AG04449 (cell line): ENCODE measurements around the gene IGSF3.

Source experiments
- CTCF ChIA-PET: fragments of 350-600 bp; formaldehyde crosslinking; extraction: SDS; loops from one replicate; lab custom pipeline; 2021; ENCODE audit warnings: antibody characterized with exemption; lab: Yijun Ruan, JAX
- POLR2A ChIA-PET: fragments of 400-600, 350-600 bp; formaldehyde crosslinking; extraction: SDS; loops from one replicate; lab custom pipeline; 2020; ENCODE audit warnings: antibody characterized with exemption, inconsistent platforms; lab: Yijun Ruan, JAX
- DNase-seq: peaks from one replicate; pipeline ENCODE4 v3.0.0-alpha.2; 2010; ENCODE audit warnings: low read depth, low spot score
- H3K4me3 ChIP-seq: 2 replicates; pipeline ENCODE4 v1.5.1; 2011; ENCODE audit warnings: low read depth, mild to moderate bottlenecking, control low read depth, low read length
- TF ChIP-seq, protein P1 (sequence below): IDR thresholded peaks from one replicate; pipeline ENCODE4 v1.5.1; 2011; ENCODE audit warnings: mild to moderate bottlenecking, moderate library complexity, low read length, control low read depth, inconsistent platforms; ENCODE audit not compliant: insufficient read depth; ENCODE audit errors: missing control alignments

Gene IGSF3

DNA sequence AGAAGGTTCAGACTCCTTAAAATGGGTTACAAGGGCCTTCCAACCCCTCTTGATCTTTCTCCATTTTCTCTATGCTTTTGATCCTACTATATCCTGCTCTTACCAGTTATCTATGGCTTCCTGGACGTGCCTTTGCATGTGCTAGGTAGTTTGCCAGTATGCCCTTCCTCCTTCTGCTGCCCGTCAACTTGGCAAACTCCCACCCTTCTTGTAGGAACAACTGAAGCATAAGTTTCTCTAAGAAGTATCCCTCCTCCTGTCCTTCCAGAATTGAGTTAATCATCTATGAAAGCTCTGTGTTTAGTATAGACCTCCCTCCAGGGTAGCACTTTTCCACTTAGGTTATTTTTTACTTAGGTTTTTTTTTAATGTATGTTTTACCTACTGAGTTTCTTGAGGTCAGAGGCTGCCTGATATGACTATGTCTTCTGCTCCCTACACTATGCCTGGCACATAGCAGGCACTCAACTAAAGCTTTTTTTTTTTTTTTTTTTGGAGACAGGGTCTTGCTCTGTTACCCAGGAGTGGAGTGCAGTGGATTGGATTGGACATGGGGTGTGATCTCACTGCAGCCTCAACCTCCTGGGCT is 10.0 kb upstream of the IGSF3 start:
- H3K4me3 ChIP-seq: no peak overlapping the region
- ChIA-PET POLR2A (interaction anchor here (0.6 kb wide), 1 partner anchor 45 kb away, joined by 6 read pairs; no protein-coding TSS in a partner anchor), CTCF (interaction anchor here (1.1 kb wide), 1 partner anchor 10 kb away, joined by 3 read pairs; the partner anchor contains the start of gene IGSF3)
- no peak for DNase-seq
- TF ChIP-seq, protein P1, sequence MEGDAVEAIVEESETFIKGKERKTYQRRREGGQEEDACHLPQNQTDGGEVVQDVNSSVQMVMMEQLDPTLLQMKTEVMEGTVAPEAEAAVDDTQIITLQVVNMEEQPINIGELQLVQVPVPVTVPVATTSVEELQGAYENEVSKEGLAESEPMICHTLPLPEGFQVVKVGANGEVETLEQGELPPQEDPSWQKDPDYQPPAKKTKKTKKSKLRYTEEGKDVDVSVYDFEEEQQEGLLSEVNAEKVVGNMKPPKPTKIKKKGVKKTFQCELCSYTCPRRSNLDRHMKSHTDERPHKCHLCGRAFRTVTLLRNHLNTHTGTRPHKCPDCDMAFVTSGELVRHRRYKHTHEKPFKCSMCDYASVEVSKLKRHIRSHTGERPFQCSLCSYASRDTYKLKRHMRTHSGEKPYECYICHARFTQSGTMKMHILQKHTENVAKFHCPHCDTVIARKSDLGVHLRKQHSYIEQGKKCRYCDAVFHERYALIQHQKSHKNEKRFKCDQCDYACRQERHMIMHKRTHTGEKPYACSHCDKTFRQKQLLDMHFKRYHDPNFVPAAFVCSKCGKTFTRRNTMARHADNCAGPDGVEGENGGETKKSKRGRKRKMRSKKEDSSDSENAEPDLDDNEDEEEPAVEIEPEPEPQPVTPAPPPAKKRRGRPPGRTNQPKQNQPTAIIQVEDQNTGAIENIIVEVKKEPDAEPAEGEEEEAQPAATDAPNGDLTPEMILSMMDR: no peak

DNA sequence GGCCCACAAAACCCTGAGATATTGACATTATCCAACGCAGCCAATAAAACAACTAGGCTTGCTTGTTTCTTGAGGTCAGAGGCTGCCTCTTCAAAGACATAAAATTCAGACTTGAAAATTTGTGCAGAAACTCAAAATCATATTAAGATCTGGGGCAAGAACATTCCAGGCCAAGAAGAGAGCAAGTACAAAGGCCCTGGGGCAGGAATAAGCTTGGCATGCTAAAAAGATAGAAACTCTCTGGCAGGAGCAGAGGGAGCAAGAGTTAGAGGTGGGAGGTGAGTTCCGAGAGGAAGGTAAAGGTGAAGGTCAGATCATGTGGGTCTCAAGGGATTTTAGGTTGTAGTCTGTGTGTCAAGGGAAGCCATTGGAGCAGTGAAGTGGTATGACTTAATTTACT is 8.8 kb upstream of the IGSF3 start:
- CTCF ChIA-PET: no interaction called here
- no peak for DNase-seq
- POLR2A ChIA-PET: no interaction called here

DNA sequence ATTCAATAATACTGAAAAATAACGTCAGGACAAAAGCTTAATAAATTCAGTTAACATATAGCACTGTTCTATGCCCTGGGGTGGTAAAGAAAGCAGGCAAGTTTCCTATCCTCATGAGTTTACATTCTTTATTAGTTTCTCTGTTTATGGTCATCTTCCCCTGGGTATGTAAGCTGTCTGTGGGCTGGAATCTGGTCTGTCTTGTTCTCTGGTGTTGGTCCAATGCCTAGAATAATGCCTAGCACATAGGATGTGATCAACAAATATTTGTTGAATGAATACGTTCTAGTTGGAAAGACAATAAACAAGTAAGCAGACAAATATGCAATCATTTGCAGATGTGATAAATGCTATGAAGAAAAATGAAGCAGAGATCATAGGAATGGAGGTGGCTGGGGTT is 7.2 kb upstream of the IGSF3 start:
- H3K4me3 ChIP-seq: no peak overlapping the region
- ChIA-PET POLR2A (no interaction called here), CTCF (interaction anchor here (1.1 kb wide), 1 partner anchor 29 kb away, joined by 4 read pairs; no protein-coding TSS in a partner anchor)
- TF ChIP-seq, protein P1: no peak
- no peak for DNase-seq

More for the DNA sequence above, 8.8 kb upstream of the IGSF3 start:
- H3K4me3 ChIP-seq: no peak overlapping the region
- TF ChIP-seq, protein P1: no peak

DNA sequence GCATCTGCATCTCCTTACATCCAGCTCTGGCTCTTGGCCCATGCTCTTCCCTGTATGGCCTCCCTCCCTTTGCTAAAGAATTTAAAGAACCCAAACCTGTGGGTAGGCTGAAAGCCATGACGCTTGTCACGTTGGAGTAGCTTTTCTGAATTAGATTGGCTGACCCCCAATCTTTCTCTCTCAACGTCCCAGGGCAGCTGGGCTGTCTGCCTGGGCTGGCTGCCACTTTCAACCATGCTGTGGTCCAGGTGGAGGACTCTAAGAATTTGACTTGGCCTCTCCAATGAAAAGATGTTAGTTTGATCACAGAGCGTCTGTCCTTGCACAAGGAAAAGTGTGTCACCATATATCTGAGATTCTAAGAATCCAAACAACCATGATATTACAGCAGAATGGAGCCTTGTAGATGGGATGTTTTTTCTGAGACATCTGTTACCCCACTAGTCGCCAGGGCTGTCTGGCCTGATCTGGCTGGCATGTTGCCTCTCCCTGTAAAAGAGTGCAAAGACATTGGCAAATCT is 6.5 kb upstream of the IGSF3 start:
- POLR2A ChIA-PET: no interaction called here
- CTCF ChIA-PET: interaction anchor here (1.1 kb wide), 1 partner anchor 30 kb away, joined by 4 read pairs; no protein-coding TSS in a partner anchor
- TF ChIP-seq, protein P1: no peak
- H3K4me3 ChIP-seq: no peak overlapping the region
- no peak for DNase-seq

DNA sequence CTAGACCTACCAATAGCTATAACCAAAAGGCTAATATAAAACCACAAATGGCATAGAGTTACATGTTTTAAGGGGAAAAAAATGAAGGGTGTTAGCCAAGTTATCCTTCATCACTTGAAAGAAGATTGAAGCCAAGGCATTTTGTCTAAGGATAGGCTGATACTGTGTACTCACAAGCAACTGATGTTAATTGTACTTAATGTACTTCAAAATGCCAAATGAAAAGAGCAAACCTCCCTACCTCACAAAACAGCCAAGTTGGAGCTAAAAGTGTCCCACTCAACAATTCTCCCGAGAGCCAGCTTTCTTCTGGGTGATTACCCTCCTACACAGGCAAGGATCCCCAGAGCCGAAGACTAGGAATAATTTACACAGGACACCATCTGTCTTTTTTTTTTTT is 4.4 kb upstream of the IGSF3 start:
- no peak overlapping the region for H3K4me3 ChIP-seq
- TF ChIP-seq, protein P1: no peak
- ChIA-PET CTCF (interaction anchor here (1.9 kb wide), 1 partner anchor 97 kb away, joined by 4 read pairs; no protein-coding TSS in a partner anchor), POLR2A (no interaction called here)
- no peak for DNase-seq

DNA sequence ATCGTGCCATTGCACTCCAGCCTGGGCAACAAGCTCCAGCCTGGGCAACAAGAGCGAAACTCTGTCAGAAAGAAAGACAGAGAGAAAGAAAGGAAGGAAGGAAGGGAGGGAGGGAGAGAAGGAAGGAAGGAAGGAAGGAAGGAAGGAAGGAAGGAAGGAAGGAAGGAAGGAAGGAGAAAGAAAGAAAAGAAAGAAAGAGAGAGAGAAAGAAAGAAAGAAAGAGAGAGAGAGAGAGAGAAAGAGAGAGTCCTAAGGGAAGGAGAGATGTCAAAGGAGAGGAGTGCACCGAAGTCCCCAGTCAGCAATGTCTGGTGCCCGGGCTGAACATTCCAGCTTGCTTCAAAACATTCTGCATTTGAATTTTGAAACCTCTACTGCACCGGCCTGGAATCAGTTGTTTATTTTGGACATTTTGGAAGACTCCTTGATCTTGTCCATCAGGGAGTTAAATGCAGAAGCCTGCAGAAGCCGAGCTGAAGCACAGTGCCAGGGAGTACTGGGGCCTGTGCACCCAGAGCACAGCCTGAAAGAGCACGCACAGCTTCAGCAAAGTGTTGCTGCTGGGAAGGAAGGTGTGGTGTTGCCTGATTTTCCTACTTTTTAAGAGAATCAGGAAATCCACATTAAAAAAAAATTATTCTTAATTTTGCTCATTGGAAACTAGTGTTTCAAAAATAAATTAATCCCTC is 3.7 kb upstream of the IGSF3 start:
- DNase-seq: no peak
- no peak overlapping the region for H3K4me3 ChIP-seq
- ChIA-PET CTCF (interaction anchor here (1.9 kb wide), 1 partner anchor 96 kb away, joined by 4 read pairs; no protein-coding TSS in a partner anchor), POLR2A (no interaction called here)
- TF ChIP-seq, protein P1: no peak
